Measurements from ENCODE around the gene PFKFB2.

PFKFB2 gene

DNA sequence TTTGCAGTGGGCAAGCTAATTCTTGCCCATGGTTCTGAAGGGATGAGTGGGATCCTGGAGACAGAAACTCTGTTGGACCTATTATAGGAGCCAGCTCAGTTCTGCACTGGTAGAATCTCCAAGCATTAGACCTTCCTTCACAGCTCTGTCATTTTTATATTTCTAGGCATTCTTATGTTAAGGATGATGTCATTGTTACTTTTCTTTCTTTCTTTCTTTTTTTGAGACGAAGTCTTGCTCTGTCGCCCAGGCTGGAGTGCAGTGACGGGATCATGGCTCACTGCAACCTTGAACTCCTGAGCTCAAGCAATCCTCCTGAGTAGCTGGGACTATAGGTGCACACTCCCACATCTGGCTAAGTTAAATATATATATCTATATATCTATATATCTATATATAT is 7.5 kb downstream of the PFKFB2 start:
- H3K36me3 Mint-ChIP-seq (ENCODE audit: low read depth), result peaks cover 10% of the 10 kb centered on the region
- no peak overlapping the region for H3K4me3 Mint-ChIP-seq
- H3K27ac Mint-ChIP-seq, result no peak overlapping the region

DNA sequence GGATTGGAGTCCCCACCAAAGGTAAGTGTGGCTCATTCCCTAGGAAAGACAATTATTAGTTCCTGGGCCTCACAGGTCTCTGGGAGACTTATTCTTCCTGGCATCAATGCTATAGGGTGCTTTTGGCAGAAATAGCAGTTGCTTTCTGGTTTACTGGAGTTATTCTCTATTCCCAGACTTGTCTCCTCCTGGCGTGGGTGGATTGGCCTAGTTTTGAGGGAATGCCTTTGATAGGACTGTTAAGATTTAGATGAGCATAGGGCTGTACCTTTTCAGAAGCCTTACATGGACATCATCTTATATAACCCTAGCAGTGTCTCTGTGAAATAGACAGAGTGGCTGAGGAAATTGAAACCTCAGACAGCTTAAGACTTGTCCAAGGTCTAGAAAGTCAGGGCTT is 9.0 kb downstream of the PFKFB2 start:
- Mint-ChIP-seq H3K36me3 (ENCODE audit: low read depth) (peaks cover 11% of the 10 kb centered on the region), H3K9me3 (no peaks in the 10 kb centered on the region), H3K27me3 (no peaks in the 10 kb centered on the region), H3K4me3 (no peak overlapping the region), H3K4me1 (ENCODE audit: low read depth) (no peaks in the 10 kb centered on the region), H3K27ac (no peak overlapping the region)

More for the DNA sequence above, 7.5 kb downstream of the PFKFB2 start:
- H3K9me3 Mint-ChIP-seq, result no peaks in the 10 kb centered on the region
- no peaks in the 10 kb centered on the region for H3K27me3 Mint-ChIP-seq
- H3K4me1 Mint-ChIP-seq (ENCODE audit: low read depth), result no peaks in the 10 kb centered on the region

DNA sequence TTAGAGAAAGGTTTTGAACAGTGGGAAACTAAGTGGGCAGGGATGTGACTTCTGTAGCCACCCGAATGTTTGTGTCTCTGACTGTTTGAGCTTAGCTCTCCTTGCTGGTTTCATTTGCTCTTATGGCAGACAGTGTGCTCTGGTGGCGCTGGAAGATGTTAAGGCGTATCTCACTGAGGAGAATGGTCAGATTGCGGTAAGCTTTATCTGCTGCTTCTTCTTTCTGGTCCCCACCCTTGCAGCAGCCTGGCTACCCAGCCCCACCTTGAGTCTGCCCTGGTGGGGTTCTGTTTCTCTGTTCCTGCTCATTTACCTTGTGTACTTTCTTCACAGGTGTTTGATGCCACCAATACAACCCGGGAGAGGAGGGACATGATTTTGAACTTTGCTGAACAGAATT is 9.9 kb downstream of the PFKFB2 start:
- Mint-ChIP-seq H3K27me3 (no peaks in the 10 kb centered on the region), H3K9me3 (no peaks in the 10 kb centered on the region), H3K4me3 (no peak overlapping the region), H3K36me3 (ENCODE audit: low read depth) (peaks cover 16% of the 10 kb centered on the region), H3K27ac (no peak overlapping the region), H3K4me1 (ENCODE audit: low read depth) (no peaks in the 10 kb centered on the region)

DNA sequence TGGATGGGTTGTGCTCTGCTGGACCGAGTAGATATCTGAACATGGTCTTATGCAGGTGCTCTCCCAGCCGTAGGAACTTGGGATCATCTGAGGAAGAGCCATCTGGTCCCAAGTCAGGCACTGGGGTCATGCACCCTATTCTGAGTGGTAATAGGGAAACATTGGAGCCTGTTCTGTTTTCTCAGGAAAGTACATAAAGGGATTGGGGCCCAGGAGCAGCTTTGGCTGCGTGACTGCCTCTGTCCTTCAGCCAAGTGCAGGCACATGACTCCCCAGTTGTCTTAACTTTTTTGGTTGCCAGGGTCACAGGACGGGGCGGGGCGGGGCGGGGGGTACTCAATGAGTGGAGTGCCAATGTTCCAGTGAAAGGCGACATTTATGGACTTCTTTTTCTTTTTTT is 11.5 kb downstream of the PFKFB2 start:
- Mint-ChIP-seq H3K36me3 (ENCODE audit: low read depth) (peaks cover 25% of the 10 kb centered on the region), H3K9me3 (no peaks in the 10 kb centered on the region), H3K27ac (no peak overlapping the region), H3K27me3 (no peaks in the 10 kb centered on the region), H3K4me3 (no peak overlapping the region), H3K4me1 (ENCODE audit: low read depth) (peaks cover 8% of the 10 kb centered on the region)

DNA sequence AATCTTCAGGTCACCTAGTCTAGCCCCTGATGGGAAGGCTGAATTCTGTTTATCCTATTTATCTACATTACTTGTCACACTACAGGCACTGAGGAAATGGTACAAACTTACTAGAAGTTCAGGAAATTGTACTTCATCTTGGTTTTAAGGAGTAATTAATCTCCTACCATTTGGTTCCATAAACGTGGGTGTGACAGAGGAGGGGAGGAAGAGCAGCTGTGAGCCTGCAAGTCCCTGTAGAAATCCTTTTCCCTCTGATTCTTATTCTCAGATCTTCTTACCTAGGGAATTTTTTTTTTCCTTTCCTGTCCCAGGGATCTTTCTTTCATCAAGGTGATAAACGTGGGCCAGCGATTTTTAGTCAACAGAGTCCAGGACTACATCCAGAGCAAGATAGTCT is 14.1 kb downstream of the PFKFB2 start:
- peaks cover 31% of the 10 kb centered on the region for H3K4me1 Mint-ChIP-seq (ENCODE audit: low read depth)
- H3K9me3 Mint-ChIP-seq, result no peaks in the 10 kb centered on the region
- H3K27me3 Mint-ChIP-seq, result no peaks in the 10 kb centered on the region
- peaks cover 28% of the 10 kb centered on the region for H3K36me3 Mint-ChIP-seq (ENCODE audit: low read depth)
- H3K4me3 Mint-ChIP-seq, result no peak overlapping the region
- H3K27ac Mint-ChIP-seq, result no peak overlapping the region

DNA sequence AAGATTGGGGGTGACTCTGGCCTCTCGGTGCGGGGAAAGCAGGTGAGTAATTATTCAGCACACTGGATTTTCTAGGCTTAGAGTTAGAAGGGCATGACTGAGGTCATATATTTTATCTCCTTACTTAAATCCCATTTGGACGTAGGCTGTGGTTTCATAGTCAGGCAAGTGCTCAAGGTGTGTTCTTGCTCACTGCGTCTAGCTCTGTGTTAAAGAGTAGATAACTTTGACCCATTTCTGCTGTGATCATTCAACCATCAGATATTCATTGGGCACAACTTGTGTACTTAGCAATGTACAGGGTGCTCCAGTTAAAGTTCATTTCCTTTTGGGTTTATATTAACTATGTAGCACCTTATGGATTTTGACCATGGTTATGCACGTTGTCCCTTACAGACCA is 14.6 kb downstream of the PFKFB2 start:
- no peak overlapping the region for H3K4me3 Mint-ChIP-seq
- no peaks in the 10 kb centered on the region for H3K27me3 Mint-ChIP-seq
- peaks cover 24% of the 10 kb centered on the region for H3K36me3 Mint-ChIP-seq (ENCODE audit: low read depth)
- no peak overlapping the region for H3K27ac Mint-ChIP-seq
- H3K9me3 Mint-ChIP-seq, result no peaks in the 10 kb centered on the region
- peaks cover 31% of the 10 kb centered on the region for H3K4me1 Mint-ChIP-seq (ENCODE audit: low read depth)

DNA sequence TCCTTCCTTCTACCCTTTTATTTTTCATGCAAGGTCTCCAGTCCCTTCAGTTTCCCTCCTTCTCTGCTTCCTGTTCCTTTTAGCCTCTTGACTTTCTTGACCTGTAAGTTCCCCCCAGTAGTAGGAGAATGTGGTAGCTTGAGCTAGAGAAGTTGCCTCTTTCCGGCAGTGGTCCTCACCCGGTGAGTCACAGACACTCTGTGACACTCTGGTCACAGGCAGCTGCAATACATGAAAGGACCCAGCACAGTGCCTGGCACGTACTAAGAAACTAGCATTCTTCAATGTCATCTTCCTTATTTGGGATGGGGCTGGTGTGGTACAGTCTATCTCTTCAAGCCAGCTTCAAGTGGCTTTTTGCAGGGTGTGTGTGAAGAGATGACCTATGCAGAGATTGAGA is 16.0 kb downstream of the PFKFB2 start:
- Mint-ChIP-seq H3K36me3 (ENCODE audit: low read depth) (peaks cover 18% of the 10 kb centered on the region), H3K4me1 (ENCODE audit: low read depth) (peaks cover 31% of the 10 kb centered on the region), H3K27ac (no peak overlapping the region), H3K4me3 (no peak overlapping the region), H3K9me3 (no peaks in the 10 kb centered on the region), H3K27me3 (no peaks in the 10 kb centered on the region)

DNA sequence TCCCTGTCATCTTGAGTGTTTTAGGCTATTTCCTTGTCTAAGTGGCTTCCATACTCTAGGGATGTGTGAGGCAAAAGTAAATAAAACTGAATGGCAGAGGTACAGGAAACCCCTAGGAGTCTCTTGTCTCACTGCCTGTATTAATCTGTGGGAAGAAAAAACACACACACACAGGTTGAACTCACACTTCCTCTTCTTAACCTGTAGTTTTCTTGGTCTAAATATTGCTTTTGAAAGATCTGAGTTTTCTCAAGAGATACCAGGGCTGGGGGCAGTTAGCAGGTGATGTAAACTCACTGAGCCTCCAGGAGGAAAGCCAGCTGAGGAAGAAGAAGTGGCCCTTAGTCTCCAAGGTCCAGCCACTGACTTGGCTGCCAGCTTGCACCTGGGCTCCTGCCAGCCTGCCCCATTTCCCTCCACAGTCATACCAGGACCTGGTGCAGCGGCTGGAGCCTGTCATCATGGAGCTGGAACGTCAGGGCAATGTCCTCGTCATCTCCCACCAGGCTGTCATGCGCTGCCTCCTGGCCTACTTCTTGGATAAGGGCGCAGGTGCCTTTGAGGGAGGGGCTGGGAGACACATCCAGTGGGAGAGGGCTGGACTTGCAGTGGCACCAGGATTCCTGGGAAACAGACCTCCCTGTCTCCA is 16.9 kb downstream of the PFKFB2 start:
- no peaks in the 10 kb centered on the region for H3K27me3 Mint-ChIP-seq
- H3K27ac Mint-ChIP-seq, result no peak overlapping the region
- no peaks in the 10 kb centered on the region for H3K9me3 Mint-ChIP-seq
- peaks cover 18% of the 10 kb centered on the region for H3K36me3 Mint-ChIP-seq (ENCODE audit: low read depth)
- H3K4me3 Mint-ChIP-seq, result no peak overlapping the region
- peaks cover 31% of the 10 kb centered on the region for H3K4me1 Mint-ChIP-seq (ENCODE audit: low read depth)

DNA sequence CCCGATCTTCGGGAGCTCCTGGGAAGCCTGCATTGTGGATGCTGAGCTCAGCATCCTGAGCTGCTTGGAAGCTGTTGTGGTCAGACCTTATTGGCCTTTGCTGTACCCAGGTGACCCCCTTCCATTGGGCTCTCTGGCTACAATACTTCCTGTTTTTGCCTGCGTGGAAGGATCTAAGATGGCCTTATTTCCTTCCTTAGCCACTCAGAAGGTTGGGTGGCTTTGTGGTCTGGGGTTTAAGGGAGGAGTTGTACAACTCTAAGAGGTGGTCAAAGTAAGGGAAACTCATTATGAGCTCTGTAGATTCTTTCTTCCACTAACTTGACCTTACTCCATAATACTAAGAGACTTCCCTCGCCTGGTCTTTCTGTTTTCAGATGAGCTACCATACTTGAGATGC is 17.7 kb downstream of the PFKFB2 start:
- no peaks in the 10 kb centered on the region for H3K9me3 Mint-ChIP-seq
- H3K4me3 Mint-ChIP-seq, result no peak overlapping the region
- no peak overlapping the region for H3K27ac Mint-ChIP-seq
- H3K36me3 Mint-ChIP-seq (ENCODE audit: low read depth), result peaks cover 18% of the 10 kb centered on the region
- no peaks in the 10 kb centered on the region for H3K27me3 Mint-ChIP-seq
- H3K4me1 Mint-ChIP-seq (ENCODE audit: low read depth), result peaks cover 31% of the 10 kb centered on the region

DNA sequence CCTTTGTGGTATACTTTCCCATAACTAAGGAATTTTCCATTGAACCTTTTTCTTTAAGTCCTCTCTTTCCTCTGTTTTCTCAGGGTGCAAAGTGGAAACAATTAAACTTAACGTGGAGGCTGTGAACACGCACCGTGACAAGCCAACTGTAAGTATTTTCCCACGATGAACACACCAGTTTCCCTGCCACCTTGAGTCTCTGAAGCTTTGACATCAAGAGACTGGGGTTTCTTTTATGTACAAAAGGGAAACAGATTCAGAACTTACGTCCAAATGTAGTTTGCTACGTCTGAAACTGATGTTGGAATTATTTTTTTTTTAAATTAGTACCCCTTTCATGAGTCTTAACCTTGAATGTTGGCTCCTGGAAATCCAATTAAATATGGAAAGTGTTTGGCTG is 18.4 kb downstream of the PFKFB2 start:
- Mint-ChIP-seq H3K4me1 (ENCODE audit: low read depth) (peaks cover 31% of the 10 kb centered on the region), H3K4me3 (no peak overlapping the region), H3K27me3 (no peaks in the 10 kb centered on the region), H3K9me3 (no peaks in the 10 kb centered on the region), H3K36me3 (ENCODE audit: low read depth) (peaks cover 18% of the 10 kb centered on the region), H3K27ac (no peak overlapping the region)

DNA sequence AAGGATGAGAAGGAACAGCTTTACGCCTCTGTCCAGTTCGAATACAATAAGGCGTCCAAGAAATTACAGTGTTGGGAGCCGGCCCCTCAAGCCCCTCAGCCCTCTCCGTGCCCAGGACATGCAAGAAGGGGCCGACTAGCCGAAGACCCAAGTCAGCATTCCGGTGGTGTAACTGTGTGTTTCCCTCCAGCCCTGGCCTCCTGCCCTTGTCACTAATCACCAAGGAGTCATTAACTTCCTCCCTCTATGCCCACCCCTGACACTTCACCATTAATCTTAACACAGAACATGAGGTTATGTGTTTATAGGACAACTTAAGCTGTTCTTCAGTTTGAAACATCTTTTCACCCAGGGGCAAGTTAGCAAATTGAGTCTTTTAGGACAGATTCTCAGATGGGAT is 19.2 kb downstream of the PFKFB2 start:
- Mint-ChIP-seq H3K36me3 (ENCODE audit: low read depth) (peaks cover 15% of the 10 kb centered on the region), H3K4me3 (no peak overlapping the region), H3K4me1 (ENCODE audit: low read depth) (peaks cover 31% of the 10 kb centered on the region), H3K9me3 (no peaks in the 10 kb centered on the region), H3K27me3 (no peaks in the 10 kb centered on the region), H3K27ac (no peak overlapping the region)

DNA sequence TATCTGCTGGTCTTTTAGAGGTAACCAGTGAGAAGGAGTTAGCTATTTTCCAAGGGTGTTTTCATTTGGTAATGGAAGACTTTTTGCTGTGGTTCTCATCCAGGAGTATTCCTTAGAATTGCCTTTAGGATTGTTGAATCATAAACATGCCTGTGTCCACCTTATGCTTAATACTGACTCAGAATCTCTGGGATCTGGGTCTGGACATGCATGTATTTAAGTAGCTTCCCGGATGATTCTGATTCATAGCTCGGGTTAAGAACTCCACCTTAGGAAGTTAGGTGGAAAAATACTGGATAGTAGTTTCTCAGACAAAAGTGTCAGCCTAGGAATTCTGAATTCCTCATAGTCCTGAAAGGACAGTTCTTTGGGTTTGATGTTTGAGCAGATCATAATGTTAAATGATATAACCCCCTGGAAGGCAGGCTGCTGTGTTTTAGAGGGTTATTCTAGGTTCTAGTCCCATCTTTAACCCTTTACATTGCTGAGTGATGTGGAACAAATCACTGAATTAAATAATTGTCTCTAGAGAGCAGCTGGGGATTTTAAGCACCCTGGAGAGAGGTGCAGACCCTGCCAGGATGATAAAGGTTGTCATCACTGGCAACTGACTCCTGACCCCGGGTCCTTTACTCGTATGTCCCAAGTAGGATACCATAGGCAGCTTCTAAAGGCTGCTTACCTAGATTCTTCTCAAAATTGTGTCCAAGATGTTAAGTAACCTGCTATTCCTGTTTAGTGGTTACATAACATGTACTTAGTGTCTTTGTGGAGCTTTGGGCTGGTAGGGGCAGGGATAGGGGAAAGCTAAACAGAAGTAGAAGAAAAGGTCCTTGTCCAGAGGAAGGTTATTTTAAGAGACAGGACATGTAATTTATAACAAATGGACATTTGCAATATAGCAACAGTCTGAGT is 21.1 kb downstream of the PFKFB2 start:
- no peak overlapping the region for H3K4me3 Mint-ChIP-seq
- H3K9me3 Mint-ChIP-seq, result no peaks in the 10 kb centered on the region
- H3K27ac Mint-ChIP-seq, result no peak overlapping the region
- H3K4me1 Mint-ChIP-seq (ENCODE audit: low read depth), result peaks cover 27% of the 10 kb centered on the region
- no peaks in the 10 kb centered on the region for H3K27me3 Mint-ChIP-seq
- peaks cover 6% of the 10 kb centered on the region for H3K36me3 Mint-ChIP-seq (ENCODE audit: low read depth)

DNA sequence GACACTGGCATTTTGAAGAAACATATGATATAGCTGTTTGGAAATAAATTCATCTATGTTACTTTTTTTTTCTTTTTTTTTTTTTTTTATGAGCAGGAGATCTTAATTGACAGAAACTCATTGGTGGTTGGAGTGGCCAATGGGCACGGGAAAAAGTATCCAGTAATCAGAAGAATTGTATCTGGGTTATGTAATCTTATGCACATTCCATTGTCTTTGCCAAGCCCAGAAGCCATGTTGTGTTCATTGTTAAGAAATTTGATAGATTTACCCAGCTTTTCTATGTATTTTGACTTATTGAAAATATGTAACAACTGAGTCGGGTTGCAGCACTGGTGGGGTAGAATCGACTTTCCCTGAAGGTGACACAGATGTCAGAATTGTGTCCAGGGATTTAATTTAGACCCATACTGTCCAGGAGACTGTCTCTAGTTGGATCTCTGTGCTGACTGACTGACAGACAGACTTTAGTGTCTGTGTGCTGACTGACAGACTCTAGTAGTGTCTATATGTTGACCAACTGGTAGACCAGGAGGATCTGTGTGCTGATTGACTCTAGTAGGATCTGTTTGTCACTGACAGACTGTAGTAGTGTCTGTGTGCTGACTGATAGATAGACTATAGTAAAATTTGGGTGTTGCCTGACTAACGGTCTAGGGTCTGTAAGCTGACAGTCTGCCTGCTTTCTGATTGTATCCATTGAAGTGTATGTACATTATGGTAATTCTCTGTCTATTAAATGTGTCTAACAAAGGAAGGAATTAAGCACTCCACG is 23.3 kb downstream of the PFKFB2 start:
- Mint-ChIP-seq H3K27me3 (no peaks in the 10 kb centered on the region), H3K27ac (no peak overlapping the region), H3K9me3 (no peaks in the 10 kb centered on the region), H3K36me3 (ENCODE audit: low read depth) (no peaks in the 10 kb centered on the region), H3K4me3 (no peak overlapping the region), H3K4me1 (ENCODE audit: low read depth) (peaks cover 6% of the 10 kb centered on the region)

DNA sequence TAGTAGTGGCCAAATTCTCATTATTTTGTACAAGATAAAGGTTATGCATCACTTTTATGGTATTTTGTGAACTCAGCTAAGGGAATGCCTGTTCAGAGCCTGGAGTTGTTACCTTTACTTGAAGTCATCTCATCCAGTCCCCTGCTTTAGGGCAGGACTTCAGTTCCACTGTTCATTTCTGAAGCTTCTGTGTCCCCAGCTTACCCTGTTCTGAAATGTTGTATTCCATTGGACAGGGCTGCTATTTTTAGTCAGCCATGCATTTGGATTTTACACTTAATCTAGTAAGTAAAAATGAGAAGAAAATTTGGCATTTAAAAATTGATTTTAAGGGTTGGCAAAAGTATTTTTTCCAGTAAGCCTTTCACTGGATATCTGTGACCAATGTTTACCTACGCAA is 23.9 kb downstream of the PFKFB2 start:
- Mint-ChIP-seq H3K4me3 (no peak overlapping the region), H3K9me3 (no peaks in the 10 kb centered on the region), H3K36me3 (ENCODE audit: low read depth) (no peaks in the 10 kb centered on the region), H3K27me3 (no peaks in the 10 kb centered on the region), H3K4me1 (ENCODE audit: low read depth) (no peaks in the 10 kb centered on the region), H3K27ac (no peak overlapping the region)

Measured in stimulated activated naive CD8-positive, alpha-beta T cell treated with anti-CD3 and anti-CD28 coated beads, Interleukin-15, Interleukin-2, amounts not matched to agents 100 ng/mL and 50 ng/mL, for 24 hours (primary cell).